HL-60 (cell line): ENCODE data around the gene AEBP2.

Source experiments
- CTCF ChIP-seq: IDR thresholded peaks from one replicate; pipeline ENCODE4 v1.5.1; 2011; ENCODE audit warnings: low read length, control low read depth, inconsistent platforms; ENCODE audit not compliant: insufficient read depth
- GABPA ChIP-seq: IDR thresholded peaks from 2 replicates; pipeline ENCODE4 v1.6.1; 2012; ENCODE audit warnings: low read depth
- POLR2AphosphoS5 ChIP-seq: IDR thresholded peaks from 2 replicates; pipeline ENCODE4 v1.6.1; 2012; ENCODE audit warnings: low read depth

DNA sequence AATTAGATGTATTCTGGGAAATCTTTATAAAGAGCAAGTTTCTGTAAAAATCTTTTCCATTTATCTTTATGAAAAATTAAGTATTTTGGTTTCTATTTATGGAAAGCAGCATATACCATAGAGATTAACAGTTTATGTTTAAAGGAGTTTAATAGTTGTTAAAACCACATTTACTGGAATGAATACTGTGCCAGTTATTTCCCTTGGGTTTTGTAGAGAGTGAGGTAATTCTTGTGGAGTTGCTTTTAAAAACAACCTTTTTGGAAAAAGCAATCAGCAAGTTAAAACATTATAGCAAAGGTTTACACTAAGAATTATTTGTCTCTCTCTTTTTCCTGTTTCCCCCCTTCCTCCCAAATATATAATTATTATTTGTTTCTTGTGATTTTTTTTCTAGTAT is 34.9 kb downstream of the AEBP2 start:
- TF ChIP-seq CTCF: no peak
- no peak for TF ChIP-seq GABPA
- no peak for TF ChIP-seq POLR2AphosphoS5
